ENCODE data around the gene VPS8. TPM values are rescaled to one million over a fixed set of nuclear protein-coding genes. Genes with fewer than 3 reads are reported as not detected.
A peak's percentile ranks its signal among the peaks of the same experiment; 100 is the strongest.
"Not testable (repeated sequence)": the region's sequence is repeated elsewhere in the genome, so short reads cannot be mapped to it uniquely, and the experiment has no call there.

Gene VPS8
- total RNA-seq, 2 donors from 2014 or later: 69.5 to 77.5 TPM

DNA sequence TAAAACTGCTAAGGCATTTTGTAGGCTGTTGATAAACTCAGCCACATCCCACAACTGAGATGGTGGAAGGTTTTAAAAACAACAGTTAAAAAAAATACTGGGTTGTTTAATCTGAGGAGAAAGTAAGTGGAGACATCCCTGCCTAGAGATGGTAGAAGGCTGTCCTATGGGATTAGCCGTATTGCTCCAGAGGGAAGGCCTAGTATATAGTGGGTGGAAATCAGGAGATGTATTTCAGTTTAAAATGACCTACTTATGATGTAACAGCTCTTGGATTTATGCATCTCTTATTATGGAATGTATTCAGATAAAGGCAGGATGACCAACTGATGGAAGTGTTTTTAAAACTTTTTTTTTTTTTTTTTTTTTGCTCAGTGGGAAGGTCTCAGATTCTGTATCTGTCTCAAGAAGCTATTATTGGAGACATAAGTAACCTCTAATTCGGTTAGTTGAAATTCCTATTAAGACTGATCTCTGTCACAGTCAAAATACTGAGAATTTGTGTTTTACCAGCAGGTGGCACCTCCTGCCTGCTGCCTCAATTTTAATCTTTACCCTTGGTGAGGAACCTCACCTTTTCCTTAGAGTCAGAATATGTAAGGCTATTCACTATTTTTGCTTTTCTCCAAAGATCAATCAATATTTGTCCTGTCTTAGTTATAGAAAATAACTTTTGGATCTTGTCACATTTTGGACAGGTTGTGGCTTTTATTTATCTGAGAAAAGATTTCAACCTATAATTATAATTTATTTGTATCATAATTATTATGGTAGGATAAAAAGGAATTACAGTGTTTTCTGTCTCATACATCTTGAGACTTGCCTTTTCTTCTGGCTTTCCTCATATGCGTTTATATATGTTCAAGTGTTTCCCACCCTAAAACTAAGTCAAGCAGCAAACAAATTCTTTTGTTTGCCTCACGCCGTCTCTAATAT is 63.0 kb downstream of the VPS8 start:
- H3K27me3 Mint-ChIP-seq: no peaks in the 10 kb centered on the region
- no peak overlapping the region for H3K27ac Mint-ChIP-seq
- ATAC-seq (no peak), DNase-seq (no peak)
- H3K4me3 Mint-ChIP-seq: no peak overlapping the region
- H3K4me1 Mint-ChIP-seq: peaks cover 14% of the 10 kb centered on the region
- H3K9me3 ChIP-seq (ENCODE audit: control insufficient read depth, low read length, poor library complexity, severe bottlenecking): no peaks in the 10 kb centered on the region
- H3K36me3 Mint-ChIP-seq (ENCODE audit: low read depth): peaks cover 24% of the 10 kb centered on the region

DNA sequence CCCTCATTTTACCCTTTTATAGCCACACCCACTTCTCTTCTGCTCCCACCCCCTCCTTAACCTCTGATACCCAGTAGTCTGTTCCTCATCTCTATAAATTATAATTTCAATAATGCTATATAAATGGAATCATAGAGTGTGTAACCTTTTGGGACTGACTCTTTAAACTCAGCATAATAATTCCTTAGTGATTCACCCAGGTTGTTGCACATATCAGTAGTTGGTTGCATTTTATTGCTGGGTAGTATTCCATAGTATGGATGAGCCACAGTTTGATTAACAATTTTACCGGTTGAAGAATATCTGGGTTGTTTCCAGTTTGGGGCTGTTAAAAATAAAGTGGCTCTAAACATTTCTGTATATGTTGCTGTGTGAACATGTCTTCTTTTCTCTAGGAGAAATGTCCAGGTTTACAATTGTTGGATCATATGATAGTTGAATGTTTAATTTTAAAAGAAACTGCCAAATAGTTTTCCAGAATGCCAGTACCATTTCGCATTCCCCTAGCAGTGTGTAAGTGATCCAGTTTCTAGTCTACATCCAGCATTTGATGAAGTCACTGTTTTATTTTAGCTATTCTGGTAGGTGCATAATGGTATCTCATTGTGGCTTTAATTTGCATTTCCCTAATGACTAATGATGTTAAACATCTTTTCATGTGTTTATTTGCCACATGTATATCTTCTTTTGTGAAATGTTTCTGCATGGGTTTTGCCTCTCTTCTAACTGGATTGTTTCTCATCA is 68.5 kb downstream of the VPS8 start:
- Mint-ChIP-seq H3K27ac (no peak overlapping the region), H3K4me1 (peaks cover 8% of the 10 kb centered on the region), H3K27me3 (no peaks in the 10 kb centered on the region), H3K4me3 (no peak overlapping the region), H3K36me3 (ENCODE audit: low read depth) (peaks cover 26% of the 10 kb centered on the region)
- no peak for DNase-seq
- ATAC-seq: no peak
- no peaks in the 10 kb centered on the region for H3K9me3 ChIP-seq (ENCODE audit: control insufficient read depth, low read length, poor library complexity, severe bottlenecking)

DNA sequence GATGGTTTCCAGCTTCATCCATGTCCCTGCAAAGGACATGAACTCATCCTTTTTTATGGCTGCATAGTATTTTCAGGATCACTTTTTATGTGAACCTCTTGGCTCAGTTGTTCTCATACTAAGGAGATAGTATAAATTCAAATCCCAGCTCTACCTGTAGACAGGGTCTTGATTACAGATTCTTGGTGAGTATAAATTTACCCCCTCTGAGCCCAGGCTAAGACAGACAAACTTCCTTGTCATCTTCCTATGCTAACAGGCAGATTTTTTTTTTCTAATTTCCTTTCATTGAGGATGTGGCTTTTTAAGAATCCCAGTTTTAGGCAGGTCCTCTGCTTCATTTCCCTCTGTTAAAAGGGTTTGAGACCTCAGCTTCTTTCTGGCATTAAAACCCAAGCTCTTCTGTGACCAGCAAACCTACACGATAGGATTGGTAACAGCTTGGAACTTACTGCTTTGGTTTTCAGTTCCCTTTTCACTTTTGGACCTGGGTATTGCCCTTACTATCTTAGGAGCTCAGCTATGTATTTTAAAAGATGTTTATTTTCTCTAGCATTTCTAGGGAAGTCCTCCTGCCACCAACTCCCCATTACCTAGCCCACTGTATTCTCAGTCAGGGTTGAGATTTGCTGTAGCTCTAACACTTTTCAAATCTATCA is 72.5 kb downstream of the VPS8 start:
- DNase-seq: no peak
- H3K27me3 Mint-ChIP-seq: no peaks in the 10 kb centered on the region
- peaks cover 14% of the 10 kb centered on the region for H3K36me3 Mint-ChIP-seq (ENCODE audit: low read depth)
- peak overlapping the region; percentile 21 for H3K27ac Mint-ChIP-seq
- H3K4me3 Mint-ChIP-seq: no peak overlapping the region
- H3K4me1 Mint-ChIP-seq: peaks cover 4% of the 10 kb centered on the region
- no peaks in the 10 kb centered on the region for H3K9me3 ChIP-seq (ENCODE audit: control insufficient read depth, low read length, poor library complexity, severe bottlenecking)
- no peak for ATAC-seq

DNA sequence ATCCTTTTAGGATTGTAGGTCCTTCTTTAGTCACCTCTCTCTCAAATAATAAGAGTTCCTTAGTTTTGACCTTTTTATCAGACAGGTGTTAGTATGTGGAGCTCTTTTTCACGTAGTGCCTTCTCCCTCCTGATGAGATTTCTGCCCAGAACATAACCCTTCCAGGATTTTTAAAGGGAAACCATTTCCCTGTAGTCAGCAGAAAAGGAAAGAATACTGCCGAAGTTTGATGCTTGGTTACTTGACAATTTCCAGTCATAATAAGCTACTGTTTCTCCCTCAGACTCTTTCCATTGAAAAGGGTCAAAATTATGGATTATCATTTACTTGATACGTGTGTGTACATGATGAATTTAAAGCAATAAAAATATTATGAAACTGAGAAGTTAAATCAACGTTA is 73.1 kb downstream of the VPS8 start:
- H3K9me3 ChIP-seq (ENCODE audit: control insufficient read depth, low read length, poor library complexity, severe bottlenecking): no peaks in the 10 kb centered on the region
- Mint-ChIP-seq H3K4me1 (peaks cover 3% of the 10 kb centered on the region), H3K27me3 (no peaks in the 10 kb centered on the region), H3K27ac (peak overlapping the region; percentile 21), H3K4me3 (no peak overlapping the region), H3K36me3 (ENCODE audit: low read depth) (peaks cover 11% of the 10 kb centered on the region)
- ATAC-seq (no peak), DNase-seq (no peak)

DNA sequence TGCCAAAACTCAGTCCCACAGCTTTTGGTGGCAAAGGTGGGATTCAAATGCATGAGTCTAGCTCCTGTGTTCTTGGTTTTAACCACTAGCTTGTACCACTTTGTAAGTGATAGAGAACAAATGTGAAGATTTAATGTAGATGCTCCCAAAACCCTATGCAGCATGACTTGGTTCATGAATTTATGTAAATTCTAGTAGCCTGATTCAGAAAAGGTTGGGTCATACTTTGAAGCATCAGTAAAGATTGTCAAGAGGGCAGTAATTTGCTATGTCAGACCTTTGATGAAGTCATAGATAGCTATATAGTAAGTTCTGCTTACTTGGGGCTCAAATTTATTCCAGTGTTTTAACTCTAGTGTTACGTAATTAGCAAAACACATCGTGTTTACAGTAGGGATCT is 75.6 kb downstream of the VPS8 start:
- H3K27ac Mint-ChIP-seq: no peak overlapping the region
- no peak overlapping the region for H3K4me3 Mint-ChIP-seq
- H3K9me3 ChIP-seq (ENCODE audit: control insufficient read depth, low read length, poor library complexity, severe bottlenecking): no peaks in the 10 kb centered on the region
- no peak for ATAC-seq
- no peaks in the 10 kb centered on the region for H3K4me1 Mint-ChIP-seq
- H3K36me3 Mint-ChIP-seq (ENCODE audit: low read depth): peaks cover 7% of the 10 kb centered on the region
- no peak for DNase-seq
- no peaks in the 10 kb centered on the region for H3K27me3 Mint-ChIP-seq

DNA sequence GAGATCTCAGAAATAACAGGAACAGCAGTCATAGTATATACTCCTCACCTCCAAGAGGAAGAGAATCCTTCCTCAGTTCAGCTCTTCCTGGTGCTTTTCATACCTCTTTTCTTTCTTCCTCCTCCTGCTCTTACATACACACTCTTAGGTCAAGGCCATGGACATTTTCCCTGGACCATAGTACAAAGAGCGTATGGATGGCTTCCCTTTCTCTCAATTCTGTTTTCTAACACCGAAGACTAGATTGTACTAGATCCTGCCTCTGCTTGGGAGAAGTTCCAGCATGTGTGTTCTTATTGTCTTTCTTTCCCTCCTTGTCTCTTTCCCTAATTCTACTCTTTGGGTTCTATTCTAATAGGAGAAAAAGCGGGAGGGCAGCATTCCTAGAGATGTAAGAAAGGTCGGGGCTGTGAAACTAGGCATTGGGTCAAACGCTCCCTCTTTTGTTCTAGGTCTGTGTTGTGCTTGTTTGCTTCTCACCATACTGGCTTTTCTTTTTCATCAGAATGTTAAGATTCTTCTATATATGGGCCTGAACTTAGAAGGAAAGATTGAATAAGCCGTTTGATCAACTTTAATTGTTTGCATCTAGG is 77.4 kb downstream of the VPS8 start:
- Mint-ChIP-seq H3K27me3 (no peaks in the 10 kb centered on the region), H3K4me3 (no peak overlapping the region), H3K4me1 (no peaks in the 10 kb centered on the region), H3K36me3 (ENCODE audit: low read depth) (peaks cover 3% of the 10 kb centered on the region), H3K27ac (no peak overlapping the region)
- ATAC-seq (no peak), DNase-seq (no peak)
- no peaks in the 10 kb centered on the region for H3K9me3 ChIP-seq (ENCODE audit: control insufficient read depth, low read length, poor library complexity, severe bottlenecking)

DNA sequence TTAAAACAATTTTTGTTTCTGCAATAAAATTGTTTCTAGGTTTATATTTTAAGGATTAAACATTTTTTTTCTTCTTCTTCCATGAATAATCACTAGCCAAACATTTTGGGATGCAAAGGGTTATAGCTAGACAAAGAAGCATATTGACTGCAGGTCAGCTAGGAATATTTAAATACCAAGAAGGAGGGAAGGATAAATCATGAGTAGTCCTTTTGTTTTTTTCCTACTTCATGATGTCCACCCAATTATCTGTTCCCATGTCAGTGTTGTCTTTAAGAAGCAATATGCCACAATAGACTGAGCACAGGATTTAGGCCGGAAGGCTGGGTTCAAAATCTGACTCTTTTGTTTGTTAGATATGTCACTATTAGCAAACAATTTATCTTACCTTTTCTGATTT is 82.1 kb downstream of the VPS8 start:
- Mint-ChIP-seq H3K4me1 (no peaks in the 10 kb centered on the region), H3K36me3 (ENCODE audit: low read depth) (peaks cover 3% of the 10 kb centered on the region), H3K4me3 (no peak overlapping the region), H3K27ac (no peak overlapping the region), H3K27me3 (no peaks in the 10 kb centered on the region)
- ATAC-seq: no peak
- DNase-seq: no peak
- H3K9me3 ChIP-seq (ENCODE audit: control insufficient read depth, low read length, poor library complexity, severe bottlenecking): no peaks in the 10 kb centered on the region

DNA sequence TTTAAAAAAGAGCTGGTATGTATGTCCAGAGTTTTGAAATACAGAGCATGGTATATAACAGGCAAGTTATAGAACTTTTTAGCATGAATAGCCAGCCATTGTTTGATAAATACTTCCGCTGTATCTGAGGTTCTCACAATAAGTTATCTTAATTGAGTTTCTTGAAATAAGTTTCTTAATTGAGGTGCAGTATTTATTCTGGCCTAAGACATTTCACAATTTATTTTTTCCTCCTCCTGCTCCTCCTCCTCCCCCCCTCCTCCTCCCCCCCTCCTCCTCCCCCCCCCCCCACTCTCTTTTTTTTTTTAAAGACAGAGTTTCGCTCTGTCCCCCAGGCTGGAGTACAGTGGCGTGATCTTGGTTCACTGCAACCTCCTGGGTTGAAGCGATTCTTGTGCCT is 83.4 kb downstream of the VPS8 start:
- H3K4me1 Mint-ChIP-seq: no peaks in the 10 kb centered on the region
- H3K9me3 ChIP-seq (ENCODE audit: control insufficient read depth, low read length, poor library complexity, severe bottlenecking): no peaks in the 10 kb centered on the region
- no peak overlapping the region for H3K27ac Mint-ChIP-seq
- no peak for ATAC-seq
- no peaks in the 10 kb centered on the region for H3K27me3 Mint-ChIP-seq
- H3K36me3 Mint-ChIP-seq (ENCODE audit: low read depth): no peaks in the 10 kb centered on the region
- no peak overlapping the region for H3K4me3 Mint-ChIP-seq
- no peak for DNase-seq

DNA sequence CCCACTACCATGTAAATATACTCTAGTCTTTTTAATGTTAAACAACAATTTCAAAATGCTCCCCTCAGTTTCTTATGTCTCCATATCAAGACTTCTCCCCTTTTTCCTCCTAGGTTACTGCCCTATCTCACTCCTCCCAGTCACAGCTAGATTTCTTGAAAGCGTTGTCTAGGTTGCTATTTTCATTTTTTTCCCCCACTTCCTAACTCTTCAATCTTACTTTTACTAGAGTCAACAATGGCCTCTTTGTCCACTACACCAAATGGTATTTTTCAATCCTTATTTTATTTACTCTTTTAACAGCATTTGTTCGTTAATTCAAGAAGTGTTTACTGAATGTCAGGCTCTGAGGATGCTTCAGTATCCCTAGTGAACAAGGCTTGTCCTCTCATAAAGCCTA is 84.4 kb downstream of the VPS8 start:
- ATAC-seq (no peak), DNase-seq (no peak)
- Mint-ChIP-seq H3K36me3 (ENCODE audit: low read depth) (no peaks in the 10 kb centered on the region), H3K27ac (no peak overlapping the region), H3K4me1 (no peaks in the 10 kb centered on the region), H3K4me3 (no peak overlapping the region), H3K27me3 (no peaks in the 10 kb centered on the region)
- no peaks in the 10 kb centered on the region for H3K9me3 ChIP-seq (ENCODE audit: control insufficient read depth, low read length, poor library complexity, severe bottlenecking)

DNA sequence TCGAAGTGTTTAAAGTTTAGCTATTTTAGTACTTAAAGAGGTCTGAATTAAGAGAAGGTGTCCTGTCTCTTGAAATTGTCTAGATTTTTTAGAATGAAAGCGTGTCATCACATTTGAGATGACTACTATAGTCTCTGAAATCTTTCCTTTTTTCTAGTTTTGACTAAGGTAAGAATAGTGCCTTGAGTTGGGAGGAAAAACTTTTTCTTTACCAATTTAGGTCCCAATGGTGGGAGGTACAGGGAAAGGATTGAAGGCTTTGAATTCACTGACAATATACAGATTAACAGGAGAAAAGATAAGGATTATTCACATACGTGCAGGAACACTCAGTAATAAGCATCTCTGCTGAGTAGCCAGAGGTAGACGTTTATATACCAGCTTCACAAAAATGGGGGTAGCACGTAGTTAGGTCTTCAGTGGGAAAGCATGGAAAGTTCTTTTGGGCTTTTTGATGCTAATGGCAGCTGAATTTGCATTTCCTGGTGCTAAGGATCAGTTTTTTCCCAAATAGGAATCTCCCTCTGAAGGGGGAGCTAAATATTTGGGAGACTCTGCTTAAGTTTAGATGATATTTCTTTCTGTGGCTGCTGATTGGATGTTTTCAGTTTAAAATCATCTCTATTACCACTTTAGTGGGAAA is 88.1 kb downstream of the VPS8 start:
- ATAC-seq: no peak
- Mint-ChIP-seq H3K27ac (no peak overlapping the region), H3K4me3 (no peak overlapping the region), H3K27me3 (no peaks in the 10 kb centered on the region), H3K36me3 (ENCODE audit: low read depth) (peaks cover under 1% of the 10 kb centered on the region), H3K4me1 (no peaks in the 10 kb centered on the region)
- no peaks in the 10 kb centered on the region for H3K9me3 ChIP-seq (ENCODE audit: control insufficient read depth, low read length, poor library complexity, severe bottlenecking)
- DNase-seq: no peak

DNA sequence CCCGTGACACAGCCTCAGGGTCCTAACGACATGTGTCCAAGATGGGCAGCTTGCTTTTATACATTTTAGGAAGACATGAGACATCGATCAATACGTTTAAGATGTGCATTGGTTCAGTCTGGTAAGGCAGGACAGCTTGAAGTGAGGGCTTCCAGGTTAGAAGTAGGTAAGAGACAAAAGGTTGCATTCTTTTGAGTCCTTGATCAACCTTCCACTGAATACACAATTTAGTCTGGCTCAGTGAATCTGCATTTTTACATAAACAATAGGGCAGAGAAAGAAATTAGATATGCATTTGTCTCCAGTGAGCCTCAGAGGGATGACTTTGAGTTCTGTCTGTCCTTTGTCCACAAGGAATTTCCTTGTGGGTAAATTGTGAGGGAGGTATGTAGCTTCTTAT is 95.1 kb downstream of the VPS8 start:
- not testable (repeated sequence) for H3K36me3 Mint-ChIP-seq (ENCODE audit: low read depth); H3K27me3 Mint-ChIP-seq; H3K27ac Mint-ChIP-seq; H3K4me3 Mint-ChIP-seq; H3K4me1 Mint-ChIP-seq; DNase-seq; ATAC-seq; H3K9me3 ChIP-seq (ENCODE audit: control insufficient read depth, low read length, poor library complexity, severe bottlenecking)

DNA sequence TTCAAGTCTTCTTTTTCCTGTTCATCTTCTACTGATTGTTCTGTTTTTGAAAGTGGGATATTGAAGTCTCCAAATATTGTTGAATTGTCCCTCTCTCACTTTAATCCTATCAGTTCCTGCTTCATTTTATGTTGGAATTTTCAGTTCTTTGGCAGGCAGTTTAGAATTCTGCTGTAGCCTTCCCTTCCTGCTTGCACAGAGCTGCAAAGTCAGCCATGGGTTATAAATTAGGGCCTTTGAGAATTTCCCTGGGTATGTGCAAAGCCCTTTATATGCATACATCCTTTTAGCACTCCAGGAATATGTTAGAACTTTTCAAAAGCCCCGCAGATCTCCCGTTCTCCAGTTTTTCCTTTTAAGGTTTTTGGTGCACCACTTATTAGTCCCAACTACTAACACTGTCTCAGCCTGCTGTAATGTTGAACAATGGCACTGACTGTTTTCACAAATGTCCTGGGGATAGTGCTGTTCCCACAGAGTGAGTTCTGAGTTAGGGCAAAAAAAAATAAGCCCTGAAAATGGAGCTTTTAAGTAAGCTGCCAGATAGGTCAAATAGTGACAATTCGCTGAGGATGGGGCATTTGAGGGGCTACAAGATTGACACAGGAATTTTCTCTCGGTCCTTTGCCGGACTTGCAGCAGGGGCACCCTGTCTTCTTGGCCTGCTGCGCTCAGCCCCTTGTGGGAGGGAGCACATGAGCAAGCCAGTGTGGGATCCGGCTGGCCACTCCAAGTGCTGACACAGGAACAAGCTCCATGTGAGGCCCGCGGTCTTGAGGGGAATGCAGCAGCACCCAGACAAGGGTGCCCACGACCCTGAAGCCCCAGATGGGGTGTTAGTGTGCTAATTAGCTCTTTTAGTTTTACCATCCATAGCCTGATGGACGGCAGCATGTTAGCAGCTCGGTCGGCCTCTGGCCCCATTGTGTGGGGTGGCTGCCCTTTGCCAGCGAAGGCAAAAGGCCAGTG is 96.0 kb downstream of the VPS8 start:
- no peak overlapping the region for H3K27ac Mint-ChIP-seq
- DNase-seq: no peak
- no peaks in the 10 kb centered on the region for H3K27me3 Mint-ChIP-seq
- H3K4me3 Mint-ChIP-seq: no peak overlapping the region
- no peak for ATAC-seq
- H3K9me3 ChIP-seq (ENCODE audit: control insufficient read depth, low read length, poor library complexity, severe bottlenecking): no peaks in the 10 kb centered on the region
- H3K36me3 Mint-ChIP-seq (ENCODE audit: low read depth): peaks cover 11% of the 10 kb centered on the region
- peaks cover 2% of the 10 kb centered on the region for H3K4me1 Mint-ChIP-seq
